ENCODE data around the gene CAMK2A. TPM values are rescaled to one million over a fixed set of nuclear protein-coding genes. Genes with fewer than 3 reads are reported as not detected.

Gene CAMK2A
- total RNA-seq, 1 experiment from 2014 or later = 0.13 TPM

DNA sequence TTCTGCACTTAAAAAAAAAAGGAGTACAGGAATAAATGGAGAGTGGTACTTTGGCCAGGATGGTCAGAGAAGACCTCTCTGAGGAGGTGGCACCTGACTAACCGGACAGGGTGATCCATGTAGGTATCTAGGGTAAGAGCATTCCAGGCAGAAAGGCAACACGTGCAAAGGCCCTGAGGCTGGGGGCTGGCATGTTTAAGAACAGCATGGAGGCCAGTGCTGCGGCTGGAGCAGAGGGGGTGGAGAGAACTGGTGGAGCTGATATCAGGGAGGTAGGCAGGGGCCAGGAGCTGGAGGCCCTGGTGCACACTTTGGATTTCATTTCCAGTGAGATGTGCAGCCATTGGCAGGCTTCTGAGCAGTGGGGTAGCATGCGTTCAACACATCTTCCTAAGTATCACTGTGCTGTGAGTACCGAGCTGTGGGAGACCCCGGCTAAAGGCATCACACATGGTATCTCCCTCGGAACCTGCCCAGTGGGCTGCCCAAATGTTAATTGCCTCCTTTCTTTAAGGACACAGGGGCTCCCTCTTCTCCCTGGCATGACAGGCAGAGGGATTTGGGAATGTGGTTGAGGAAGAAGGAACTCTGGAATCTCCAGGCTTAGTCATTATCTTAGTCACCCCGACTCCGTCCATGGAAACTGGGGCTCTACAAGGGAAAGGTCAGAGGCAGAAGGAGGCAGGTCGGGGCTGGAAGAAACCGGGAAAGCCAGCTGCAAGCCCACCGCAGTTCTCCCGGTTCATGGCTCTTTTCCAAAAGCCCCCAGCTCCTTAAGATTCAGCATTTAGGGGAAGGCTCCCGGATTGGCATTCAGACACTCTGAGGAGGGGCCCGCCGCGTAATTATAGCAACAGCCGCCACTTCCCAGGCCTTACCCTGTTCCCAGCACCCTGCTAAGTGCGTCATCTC is 81.1 kb downstream of the CAMK2A start:
- Histone ChIP-seq H3K4me3 (peak overlapping the region; percentile 29; the same call in 1 of the 2 replicates), H3K9me3 (ENCODE audit: insufficient read depth, low read depth) (no peaks in the 10 kb centered on the region), H3K79me2 (ENCODE audit: low read depth) (no peaks in the 10 kb centered on the region), H2AFZ (peak overlapping the region; percentile 84), H3K4me1 (replicated peaks; ENCODE audit: insufficient read depth) (peaks cover 22% of the 10 kb centered on the region), H4K20me1 (ENCODE audit: insufficient read depth) (no peaks in the 10 kb centered on the region), H3K4me2 (peak overlapping the region; percentile 74), H3F3A (ENCODE audit: insufficient read depth, low read depth) (peaks cover 22% of the 10 kb centered on the region; the same call in 1 of the 2 replicates), H3K27me3 (ENCODE audit: insufficient read depth, low read depth) (no peaks in the 10 kb centered on the region), H3K36me3 (ENCODE audit: low read depth) (no peaks in the 10 kb centered on the region), H3K27ac (peak overlapping the region; percentile 50), H3K9me2 (ENCODE audit: insufficient read depth) (no peaks in the 10 kb centered on the region)
- POLR2A ChIA-PET (ENCODE audit: unreplicated experiment) = interaction anchor here (0.6 kb wide), 2 partner anchors 493 to 646 kb away, joined by 8 to 13 read pairs; partner anchors contain the start of gene RBM22
- no peak for TF ChIP-seq EZH2 (IDR thresholded peaks at IDR 0.05; ENCODE audit: low read depth)
- TF ChIP-seq, protein P1, sequence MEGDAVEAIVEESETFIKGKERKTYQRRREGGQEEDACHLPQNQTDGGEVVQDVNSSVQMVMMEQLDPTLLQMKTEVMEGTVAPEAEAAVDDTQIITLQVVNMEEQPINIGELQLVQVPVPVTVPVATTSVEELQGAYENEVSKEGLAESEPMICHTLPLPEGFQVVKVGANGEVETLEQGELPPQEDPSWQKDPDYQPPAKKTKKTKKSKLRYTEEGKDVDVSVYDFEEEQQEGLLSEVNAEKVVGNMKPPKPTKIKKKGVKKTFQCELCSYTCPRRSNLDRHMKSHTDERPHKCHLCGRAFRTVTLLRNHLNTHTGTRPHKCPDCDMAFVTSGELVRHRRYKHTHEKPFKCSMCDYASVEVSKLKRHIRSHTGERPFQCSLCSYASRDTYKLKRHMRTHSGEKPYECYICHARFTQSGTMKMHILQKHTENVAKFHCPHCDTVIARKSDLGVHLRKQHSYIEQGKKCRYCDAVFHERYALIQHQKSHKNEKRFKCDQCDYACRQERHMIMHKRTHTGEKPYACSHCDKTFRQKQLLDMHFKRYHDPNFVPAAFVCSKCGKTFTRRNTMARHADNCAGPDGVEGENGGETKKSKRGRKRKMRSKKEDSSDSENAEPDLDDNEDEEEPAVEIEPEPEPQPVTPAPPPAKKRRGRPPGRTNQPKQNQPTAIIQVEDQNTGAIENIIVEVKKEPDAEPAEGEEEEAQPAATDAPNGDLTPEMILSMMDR (conservative IDR thresholded peaks at IDR 0.05) = no peak
- DNase-seq = peak in 1 of 2 experiments; percentile 48
- intact Hi-C loops (cut with micrococcal nuclease; ENCODE audit: unreplicated experiment) = loop anchor here (2.0 kb wide), 2 partner anchors 48 to 208 kb away; partner anchors contain the start of genes HMGXB3 and TIGD6
- BruUV-seq (replicated peaks) = TSS peak; percentile 6
- CTCF ChIA-PET = interaction anchor here (0.7 kb wide), 2 partner anchors 45 to 589 kb away, joined by 3 to 4 read pairs; no protein-coding TSS in a partner anchor

DNA sequence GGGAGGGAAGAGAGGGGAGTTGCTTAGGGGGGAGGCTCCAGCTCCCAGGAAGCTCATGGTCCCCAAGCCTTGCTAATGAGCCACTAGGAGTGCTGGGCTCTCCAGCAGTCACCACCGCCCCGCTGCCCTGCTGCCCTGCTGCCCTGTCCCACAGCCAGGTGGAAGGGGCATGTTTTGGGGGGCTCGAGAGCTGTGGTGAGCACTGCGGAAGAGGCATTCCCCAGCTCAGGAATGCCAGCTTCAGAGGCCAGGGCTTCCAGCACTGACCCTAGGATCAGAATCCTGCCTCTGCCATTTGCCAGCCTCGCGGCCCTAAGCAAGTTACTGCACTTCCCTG is 82.8 kb downstream of the CAMK2A start:
- DNase-seq = no peak
- H3K79me2 ChIP-seq (ENCODE audit: low read depth) = no peaks in the 10 kb centered on the region
- no peak overlapping the region for H3K4me2 ChIP-seq
- H3K36me3 ChIP-seq (ENCODE audit: low read depth) = no peaks in the 10 kb centered on the region
- H2AFZ ChIP-seq = no peak overlapping the region
- BruUV-seq (replicated peaks) = no TSS peak
- ChIA-PET CTCF (interaction anchor here (0.7 kb wide), 1 partner anchor 68 kb away, joined by 3 read pairs; no protein-coding TSS in a partner anchor), POLR2A (ENCODE audit: unreplicated experiment) (no interaction called here)
- H3K4me3 ChIP-seq = no peak overlapping the region
- no peaks in the 10 kb centered on the region for H3K9me3 ChIP-seq (ENCODE audit: insufficient read depth, low read depth)
- H3F3A ChIP-seq (ENCODE audit: insufficient read depth, low read depth) = peaks cover 22% of the 10 kb centered on the region; the same call in 1 of the 2 replicates
- H3K27me3 ChIP-seq (ENCODE audit: insufficient read depth, low read depth) = no peaks in the 10 kb centered on the region
- no peak overlapping the region for H3K27ac ChIP-seq
- no peaks in the 10 kb centered on the region for H4K20me1 ChIP-seq (ENCODE audit: insufficient read depth)
- no peaks in the 10 kb centered on the region for H3K9me2 ChIP-seq (ENCODE audit: insufficient read depth)
- TF ChIP-seq, protein P1 (conservative IDR thresholded peaks at IDR 0.05) = no peak
- no peak for TF ChIP-seq EZH2 (IDR thresholded peaks at IDR 0.05; ENCODE audit: low read depth)
- peaks cover 22% of the 10 kb centered on the region for H3K4me1 ChIP-seq (replicated peaks; ENCODE audit: insufficient read depth)
- intact Hi-C loops (cut with micrococcal nuclease; ENCODE audit: unreplicated experiment) = no loop called here

DNA sequence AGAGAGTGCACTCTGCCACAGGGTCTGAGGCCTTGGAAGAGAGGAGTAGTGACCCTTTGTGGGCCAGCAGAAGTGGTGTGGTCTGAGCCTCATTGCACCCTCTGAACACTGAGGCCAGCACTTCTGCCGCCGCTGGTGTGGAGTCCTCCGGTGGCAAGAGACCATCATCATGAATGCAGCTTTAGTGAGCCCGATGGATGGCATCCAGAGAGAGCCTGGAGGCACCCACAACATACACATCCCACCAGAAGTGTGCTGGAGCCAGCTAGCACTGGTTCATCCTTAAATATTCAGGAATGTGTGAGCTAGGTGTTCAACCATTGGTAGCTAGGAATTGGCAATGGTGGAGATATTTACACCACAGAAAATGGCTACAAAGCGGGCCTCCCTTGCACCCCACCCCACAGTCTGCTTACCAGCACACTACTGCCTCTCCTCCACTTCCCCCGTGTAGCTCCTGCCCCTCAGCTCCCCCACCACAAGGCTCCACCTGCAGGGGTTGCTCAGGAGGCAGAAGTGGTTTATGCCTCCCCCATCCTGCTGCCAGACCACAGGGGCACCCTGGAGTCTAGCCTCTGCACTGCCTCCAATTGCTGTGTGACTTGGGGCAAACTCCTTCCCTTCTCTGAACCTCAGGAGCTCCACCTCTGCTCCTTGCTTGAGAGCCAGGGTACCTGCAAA is 83.3 kb downstream of the CAMK2A start:
- POLR2A ChIA-PET (ENCODE audit: unreplicated experiment) = no interaction called here
- H3K79me2 ChIP-seq (ENCODE audit: low read depth) = no peaks in the 10 kb centered on the region
- no peaks in the 10 kb centered on the region for H4K20me1 ChIP-seq (ENCODE audit: insufficient read depth)
- TF ChIP-seq, protein P1 (conservative IDR thresholded peaks at IDR 0.05) = no peak
- no peak for TF ChIP-seq EZH2 (IDR thresholded peaks at IDR 0.05; ENCODE audit: low read depth)
- H3K27ac ChIP-seq = no peak overlapping the region
- CTCF ChIA-PET = interaction anchor here (0.7 kb wide), 1 partner anchor 67 kb away, joined by 3 read pairs; no protein-coding TSS in a partner anchor
- H3K36me3 ChIP-seq (ENCODE audit: low read depth) = no peaks in the 10 kb centered on the region
- H3K27me3 ChIP-seq (ENCODE audit: insufficient read depth, low read depth) = no peaks in the 10 kb centered on the region
- no peak for DNase-seq
- intact Hi-C loops (cut with micrococcal nuclease; ENCODE audit: unreplicated experiment) = no loop called here
- H3K9me3 ChIP-seq (ENCODE audit: insufficient read depth, low read depth) = no peaks in the 10 kb centered on the region
- H3K9me2 ChIP-seq (ENCODE audit: insufficient read depth) = no peaks in the 10 kb centered on the region
- no peak overlapping the region for H3K4me3 ChIP-seq
- no peak overlapping the region for H2AFZ ChIP-seq
- H3K4me1 ChIP-seq (replicated peaks; ENCODE audit: insufficient read depth) = peaks cover 22% of the 10 kb centered on the region
- H3F3A ChIP-seq (ENCODE audit: insufficient read depth, low read depth) = peaks cover 22% of the 10 kb centered on the region; the same call in 1 of the 2 replicates
- no peak overlapping the region for H3K4me2 ChIP-seq
- no TSS peak for BruUV-seq (replicated peaks)
